HUES6 (cell line): ENCODE results near the gene CCL23.
"Not testable (repeated sequence)": the region's sequence is repeated elsewhere in the genome, so short reads cannot be mapped to it uniquely, and the experiment has no call there.

ENCODE experiments used
- H3K27ac ChIP-seq: 2 replicates; pipeline ENCODE4 v1.7.0; 2013; ENCODE audit warnings: low read depth, mild to moderate bottlenecking, low read length, inconsistent platforms
- H3K27me3 ChIP-seq: 2 replicates; pipeline ENCODE4 v1.6.1; 2013; ENCODE audit warnings: low read length; ENCODE audit not compliant: control insufficient read depth, insufficient read depth
- H3K36me3 ChIP-seq: 2 replicates; pipeline ENCODE4 v1.6.1; 2013; ENCODE audit warnings: low read length; ENCODE audit not compliant: control insufficient read depth, insufficient read depth
- H3K4me1 ChIP-seq: 2 replicates; pipeline ENCODE4 v1.6.1; 2013; ENCODE audit warnings: low read length; ENCODE audit not compliant: control insufficient read depth, insufficient read depth
- H3K4me3 ChIP-seq: 2 replicates; pipeline ENCODE4 v1.5.1; 2013; ENCODE audit warnings: low read depth, low read length
- H3K9ac ChIP-seq: one replicate; pipeline ENCODE4 v1.6.1; 2013; ENCODE audit warnings: mild to moderate bottlenecking, low read length
- H3K9me3 ChIP-seq: 2 replicates; pipeline ENCODE4 v1.6.1; 2013; ENCODE audit warnings: low read depth, low read length; ENCODE audit not compliant: control insufficient read depth, insufficient read depth

Gene CCL23

DNA sequence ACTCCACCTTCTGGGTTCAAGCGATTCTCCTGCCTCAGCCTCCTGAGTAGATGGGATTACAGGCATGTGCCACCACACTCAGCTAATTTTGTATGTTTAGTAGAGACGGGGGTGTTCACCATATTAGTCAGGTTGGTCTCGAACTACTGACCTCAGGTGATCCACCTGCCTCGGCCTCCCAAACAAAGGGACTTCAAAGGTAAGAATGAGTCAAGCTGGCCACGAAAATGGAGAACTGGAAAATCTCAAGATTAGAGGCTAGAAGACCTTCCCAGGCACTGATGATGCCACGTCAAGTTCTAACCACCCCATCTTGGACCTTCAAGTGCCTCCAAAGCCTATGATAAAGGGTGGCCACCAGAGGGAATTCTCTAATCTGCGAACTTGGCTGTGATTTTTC, 15.1 kb downstream of the CCL23 start:
- peaks cover 4% of the 10 kb centered on the region; the same call in 1 of the 2 replicates for H3K27me3 ChIP-seq
- no peak overlapping the region for H3K9ac ChIP-seq
- no peaks in the 10 kb centered on the region for H3K4me1 ChIP-seq
- H3K9me3 ChIP-seq = no peaks in the 10 kb centered on the region
- no peaks in the 10 kb centered on the region for H3K36me3 ChIP-seq
- no peak overlapping the region for H3K27ac ChIP-seq
- no peak overlapping the region for H3K4me3 ChIP-seq

DNA sequence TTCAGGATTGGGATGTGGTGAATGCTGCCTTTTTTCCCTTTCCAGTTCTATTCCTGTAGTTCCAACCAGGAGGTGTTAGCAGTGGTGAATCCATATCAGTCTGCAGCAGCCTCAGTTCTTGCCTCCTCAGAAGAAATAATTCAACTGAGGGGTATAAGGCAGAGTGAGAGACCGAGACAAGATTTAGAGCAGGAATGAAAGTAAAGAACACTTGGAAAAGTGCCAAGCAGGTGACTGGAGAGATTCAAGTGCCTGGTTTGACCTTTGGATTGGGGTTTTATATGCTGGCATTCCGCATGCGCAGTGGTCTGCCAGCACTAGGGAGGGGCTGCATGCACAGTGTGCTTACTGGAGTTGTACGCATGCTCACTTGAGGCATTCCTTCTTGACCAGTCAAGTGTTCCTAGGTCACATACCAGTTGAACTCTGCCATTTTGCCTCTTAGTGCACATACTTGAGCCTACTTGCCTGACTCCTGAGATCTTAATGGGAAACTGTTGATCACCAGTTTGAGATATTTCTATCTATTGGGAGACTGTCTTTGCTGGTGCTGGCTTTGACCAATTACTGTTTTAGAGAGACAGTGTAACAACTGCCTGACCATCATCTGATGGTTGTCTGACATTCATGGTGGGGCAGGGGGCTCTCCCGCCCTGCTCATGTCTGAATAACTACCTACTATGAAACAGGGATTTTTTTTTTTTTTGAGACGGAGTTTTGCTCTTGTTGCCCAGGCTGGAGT, 15.7 kb downstream of the CCL23 start:
- no peaks in the 10 kb centered on the region for H3K36me3 ChIP-seq

DNA sequence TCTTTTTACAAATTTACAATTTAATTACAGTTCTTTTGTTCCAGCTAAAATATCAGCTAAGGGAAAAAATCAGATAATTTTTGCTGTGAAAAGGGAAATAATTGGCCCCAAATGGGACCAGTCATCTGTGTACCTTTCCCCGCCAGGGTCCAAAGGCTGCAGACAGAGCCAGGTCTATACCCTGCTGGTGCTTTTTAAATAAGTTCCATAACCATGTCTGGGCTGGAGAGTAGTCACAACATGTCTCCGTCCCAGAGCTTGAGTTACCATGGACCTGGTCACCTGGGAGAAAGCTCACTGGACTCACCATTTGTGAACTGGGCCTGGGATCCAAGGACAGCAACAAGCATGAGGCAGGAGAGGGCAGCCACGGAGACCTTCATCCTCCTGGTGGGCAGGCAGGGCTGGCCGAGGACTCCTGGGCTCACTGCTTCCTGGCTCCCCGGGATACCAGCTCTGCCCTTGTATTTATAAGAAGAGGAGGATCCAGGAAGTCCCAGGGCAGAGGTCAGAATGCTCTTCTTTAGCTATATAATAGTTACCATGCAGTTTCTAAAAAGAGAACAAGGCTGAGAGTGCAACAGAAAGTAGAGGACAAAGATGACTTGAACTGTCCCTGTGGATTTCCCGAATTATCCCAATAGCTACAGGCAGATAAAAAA, 16.5 kb downstream of the CCL23 start, which contains the start of gene CCL15:
Gene CCL15 (minus strand): TSS at position 444 of the 662 bp plus-strand sequence. CDS start 61 bp downstream, at position 383.
- H3K36me3 ChIP-seq = no peaks in the 10 kb centered on the region

More for the DNA sequence above, 15.7 kb downstream of the CCL23 start:
- no peaks in the 10 kb centered on the region for H3K9me3 ChIP-seq
- H3K9ac ChIP-seq = no peak overlapping the region
- peaks cover 4% of the 10 kb centered on the region; the same call in 1 of the 2 replicates for H3K27me3 ChIP-seq
- no peak overlapping the region for H3K4me3 ChIP-seq
- H3K27ac ChIP-seq = no peak overlapping the region
- no peaks in the 10 kb centered on the region for H3K4me1 ChIP-seq

DNA sequence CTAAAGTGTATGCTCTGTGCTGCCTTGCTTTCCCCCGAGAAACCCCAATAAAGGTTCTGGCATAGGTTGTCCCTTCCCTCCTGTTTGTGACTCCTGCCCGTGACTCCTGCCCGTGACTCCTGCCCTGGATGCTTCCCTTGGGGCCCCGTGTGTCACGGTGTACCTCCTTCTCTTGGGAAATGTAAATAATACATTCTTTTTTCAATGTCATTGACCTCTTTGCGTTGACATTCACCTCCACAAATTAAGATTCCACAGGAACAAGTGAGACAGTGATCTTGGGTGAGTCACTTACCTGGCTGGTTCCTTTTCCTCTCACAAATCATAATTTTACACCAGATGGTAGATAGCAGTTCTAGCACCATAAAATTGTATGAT, 17.1 kb downstream of the CCL23 start:
- Histone ChIP-seq H3K9ac (no peak overlapping the region), H3K36me3 (no peaks in the 10 kb centered on the region), H3K27me3 (peaks cover 4% of the 10 kb centered on the region; the same call in 1 of the 2 replicates), H3K4me3 (no peak overlapping the region), H3K4me1 (no peaks in the 10 kb centered on the region), H3K9me3 (no peaks in the 10 kb centered on the region), H3K27ac (no peak overlapping the region)

More for the DNA sequence above, 16.5 kb downstream of the CCL23 start, which contains the start of gene CCL15:
- no peak within 1 kb of the TSS for H3K4me3 ChIP-seq
- no peaks in the 10 kb centered on the region for H3K9me3 ChIP-seq
- H3K4me1 ChIP-seq = no peaks in the 10 kb centered on the region
- no peak within 1 kb of the TSS for H3K9ac ChIP-seq
- no peak within 1 kb of the TSS for H3K27ac ChIP-seq
- H3K27me3 ChIP-seq = peaks cover 4% of the 10 kb centered on the region; the same call in 1 of the 2 replicates

DNA sequence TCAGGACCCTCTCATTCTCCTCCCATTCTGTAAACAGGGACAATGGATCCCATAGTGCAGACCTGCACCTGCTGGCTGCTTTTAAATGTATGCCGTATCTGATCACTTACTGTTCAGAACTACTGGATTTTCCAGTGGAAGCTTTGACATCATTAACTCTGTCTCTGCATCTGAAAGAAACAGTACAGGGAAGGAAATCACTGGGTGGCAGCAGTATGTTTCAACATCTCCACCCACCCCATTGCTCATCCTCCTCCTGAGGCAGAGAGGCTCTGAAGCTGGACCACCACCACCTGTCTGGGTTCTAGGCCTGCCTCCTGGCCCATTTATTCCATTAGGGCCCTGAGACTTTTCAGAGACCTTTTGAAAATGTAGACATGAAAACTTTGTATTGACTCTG, 19.0 kb downstream of the CCL23 start:
- Histone ChIP-seq H3K9ac (no peak overlapping the region), H3K27ac (no peak overlapping the region), H3K4me1 (no peaks in the 10 kb centered on the region), H3K4me3 (no peak overlapping the region), H3K36me3 (no peaks in the 10 kb centered on the region), H3K27me3 (peaks cover 4% of the 10 kb centered on the region; the same call in 1 of the 2 replicates), H3K9me3 (no peaks in the 10 kb centered on the region)

DNA sequence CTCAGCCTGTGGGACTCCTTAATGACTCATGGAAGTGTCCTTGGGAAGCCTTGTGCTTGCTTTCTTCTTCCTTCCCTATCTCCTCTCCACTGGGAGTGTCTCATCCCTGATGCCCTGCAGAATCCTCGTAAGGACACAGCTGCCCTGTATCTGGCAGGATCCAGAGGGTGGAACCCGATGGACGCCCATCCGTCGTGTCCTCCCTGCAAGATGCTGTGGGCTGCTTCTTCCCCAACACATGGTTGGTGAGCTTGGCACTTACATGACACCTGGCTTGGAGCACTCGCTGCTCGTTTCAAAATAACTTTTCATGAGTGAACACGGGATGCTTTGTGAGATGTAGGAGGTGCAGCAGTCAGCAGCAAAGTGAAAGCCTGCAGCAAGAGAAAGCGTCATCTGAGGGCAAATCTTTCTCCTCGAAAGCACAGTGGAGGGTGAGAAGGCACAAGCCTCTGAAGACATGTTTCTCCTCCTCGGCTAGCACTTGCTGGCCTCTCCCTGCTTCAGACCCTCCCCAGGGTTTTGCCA, 19.7 kb downstream of the CCL23 start:
- Histone ChIP-seq H3K9me3 (no peaks in the 10 kb centered on the region), H3K4me3 (no peak overlapping the region), H3K27me3 (peaks cover 4% of the 10 kb centered on the region; the same call in 1 of the 2 replicates), H3K36me3 (no peaks in the 10 kb centered on the region), H3K27ac (no peak overlapping the region), H3K9ac (no peak overlapping the region), H3K4me1 (no peaks in the 10 kb centered on the region)

DNA sequence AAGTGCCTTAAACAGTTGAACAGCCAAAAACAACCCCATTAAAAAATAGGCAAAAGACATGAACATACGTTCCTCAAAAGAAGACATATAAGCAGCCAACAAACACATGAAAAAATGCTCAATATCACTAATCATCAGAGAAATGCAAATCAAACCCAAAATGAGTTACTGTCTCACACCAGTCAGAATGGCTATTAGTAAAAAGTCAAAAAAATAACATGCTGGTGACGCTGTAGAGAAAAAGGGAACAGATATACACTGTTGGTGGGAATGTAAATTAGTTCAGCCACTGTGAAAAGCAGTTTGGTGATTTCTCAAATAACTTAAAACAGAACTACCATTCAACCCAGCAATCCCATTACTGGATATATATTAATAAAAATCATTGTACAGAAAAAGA, 22.4 kb downstream of the CCL23 start:
- H3K9me3 ChIP-seq, H3K4me1 ChIP-seq, H3K4me3 ChIP-seq, H3K27me3 ChIP-seq, H3K9ac ChIP-seq, H3K36me3 ChIP-seq, H3K27ac ChIP-seq: not testable (repeated sequence)

DNA sequence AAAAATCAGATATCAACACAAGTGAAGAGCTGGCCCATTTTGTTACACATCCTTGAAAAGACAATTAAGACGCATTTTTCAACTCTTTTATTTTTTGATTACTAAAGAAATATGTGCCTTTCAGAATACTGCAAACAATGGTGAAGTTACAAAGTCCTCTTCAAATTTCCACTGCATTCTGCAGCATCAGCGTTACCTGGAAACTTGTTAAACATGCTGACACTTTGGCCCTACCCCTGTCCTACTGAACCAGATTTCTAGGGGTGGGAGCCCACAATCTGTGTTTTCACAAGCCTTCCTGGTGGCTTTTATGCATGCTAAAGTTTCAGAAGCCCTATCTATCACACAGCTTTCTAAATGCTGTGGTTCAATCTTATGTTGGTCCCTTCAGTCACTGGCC, 26.7 kb downstream of the CCL23 start:
- Histone ChIP-seq H3K9ac (no peak overlapping the region), H3K4me3 (no peak overlapping the region), H3K27me3 (no peaks in the 10 kb centered on the region), H3K36me3 (no peaks in the 10 kb centered on the region), H3K4me1 (no peaks in the 10 kb centered on the region), H3K27ac (no peak overlapping the region), H3K9me3 (no peaks in the 10 kb centered on the region)

DNA sequence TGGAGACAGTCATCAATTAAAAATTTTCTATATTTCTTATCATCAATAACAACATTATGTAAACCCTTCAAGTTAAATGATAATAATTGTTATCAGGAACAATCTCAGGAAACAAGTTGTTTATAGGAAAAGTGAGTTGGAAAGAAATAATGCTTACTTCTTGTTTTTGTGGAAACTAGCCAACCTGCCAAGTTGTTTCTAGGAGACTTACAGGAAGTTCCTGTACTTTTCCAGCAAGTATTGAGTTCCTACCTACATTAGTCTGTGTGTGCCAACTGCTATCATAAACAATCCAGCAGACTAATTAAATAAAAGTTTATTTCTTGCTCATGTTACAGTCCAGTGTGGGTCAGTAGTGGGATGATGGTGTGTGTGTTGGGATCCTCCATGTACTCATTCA, 29.6 kb downstream of the CCL23 start:
- no peak overlapping the region for H3K27ac ChIP-seq
- H3K9ac ChIP-seq = no peak overlapping the region
- no peaks in the 10 kb centered on the region for H3K4me1 ChIP-seq
- no peaks in the 10 kb centered on the region for H3K27me3 ChIP-seq
- no peak overlapping the region for H3K4me3 ChIP-seq
- no peaks in the 10 kb centered on the region for H3K9me3 ChIP-seq
- H3K36me3 ChIP-seq = no peaks in the 10 kb centered on the region

DNA sequence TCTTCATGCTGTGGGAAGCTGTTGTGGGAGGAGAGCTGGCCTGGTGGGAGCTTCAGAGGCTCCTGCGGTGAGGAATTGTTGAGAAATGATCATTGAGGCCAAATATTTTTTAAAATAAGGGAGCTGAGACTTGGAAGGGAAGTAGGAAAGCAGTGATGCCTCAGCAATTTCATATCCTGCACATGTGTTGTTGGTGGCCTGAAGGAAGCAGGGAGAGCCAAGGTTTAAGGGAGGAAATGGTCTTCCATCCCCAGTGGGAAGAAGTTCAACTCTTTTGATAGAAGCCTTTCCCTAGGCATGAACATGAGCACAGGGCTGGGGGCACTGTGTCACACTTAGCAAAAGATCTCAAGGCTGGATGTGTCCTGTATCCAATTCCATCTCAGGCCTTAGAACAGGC, 31.1 kb downstream of the CCL23 start, which contains the start of gene CCL14:
Gene CCL14 (minus strand): TSS at position 87 of the 400 bp plus-strand sequence. CDS start 80 bp downstream, at position 7.
- no peaks in the 10 kb centered on the region for H3K27me3 ChIP-seq

DNA sequence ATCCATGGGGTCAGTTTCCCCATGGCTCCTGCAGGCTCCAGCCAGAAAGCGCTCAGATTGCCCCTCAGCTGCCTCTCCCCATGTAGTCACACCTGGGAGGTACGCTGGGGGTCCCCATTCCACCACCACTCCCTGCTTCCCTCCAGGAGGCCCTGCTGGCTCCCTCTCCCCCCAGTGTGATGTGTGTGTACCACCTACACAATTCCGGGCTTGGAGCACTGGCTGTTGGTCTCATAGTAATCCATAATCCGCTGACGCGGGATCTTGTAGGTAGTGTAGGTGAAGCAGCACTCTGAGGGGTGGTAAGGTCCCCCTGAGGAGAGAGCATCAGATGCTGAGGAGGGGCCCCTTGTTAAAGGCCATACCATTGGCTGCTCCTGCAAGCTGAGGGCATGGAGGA, 33.6 kb downstream of the CCL23 start:
- Histone ChIP-seq H3K27me3 (no peaks in the 10 kb centered on the region), H3K36me3 (no peaks in the 10 kb centered on the region), H3K9ac (no peak overlapping the region), H3K27ac (no peak overlapping the region), H3K4me3 (no peak overlapping the region), H3K4me1 (no peaks in the 10 kb centered on the region), H3K9me3 (no peaks in the 10 kb centered on the region)

More for the DNA sequence above, 31.1 kb downstream of the CCL23 start, which contains the start of gene CCL14:
- H3K9me3 ChIP-seq = no peaks in the 10 kb centered on the region
- no peak within 1 kb of the TSS for H3K27ac ChIP-seq
- H3K4me3 ChIP-seq = no peak within 1 kb of the TSS
- no peaks in the 10 kb centered on the region for H3K36me3 ChIP-seq
- no peaks in the 10 kb centered on the region for H3K4me1 ChIP-seq
- no peak within 1 kb of the TSS for H3K9ac ChIP-seq
